Neural crest cell (in vitro differentiated cells): ENCODE measurements around the gene HIRA. TPM values are rescaled to one million over a fixed set of nuclear protein-coding genes. Genes with fewer than 3 reads are reported as not detected.

Source experiments
- DNase-seq: peaks from one replicate; pipeline ENCODE4 v3.0.0; 2021; ENCODE audit warnings: low read depth, mixed read lengths, low spot score
- H3K27ac Mint-ChIP-seq: one replicate; pipeline ENCODE4 v1.8.0; 2021; ENCODE audit warnings: mild to moderate bottlenecking, mixed read lengths; ENCODE audit not compliant: unreplicated experiment
- H3K27me3 Mint-ChIP-seq: 2 replicates; pipeline ENCODE4 v1.8.0; 2021; ENCODE audit warnings: low read depth, mild to moderate bottlenecking, mixed read lengths
- H3K36me3 Mint-ChIP-seq: 2 replicates; pipeline ENCODE4 v1.8.0; 2021; ENCODE audit warnings: low read depth, mild to moderate bottlenecking, mixed read lengths
- H3K4me1 Mint-ChIP-seq: 2 replicates; pipeline ENCODE4 v1.8.0; 2021; ENCODE audit warnings: mixed read lengths
- H3K4me3 Mint-ChIP-seq: one replicate; pipeline ENCODE4 v1.8.0; 2021; ENCODE audit warnings: mild to moderate bottlenecking, mixed read lengths
- H3K9me3 Mint-ChIP-seq: 2 replicates; pipeline ENCODE4 v1.8.0; 2021; ENCODE audit warnings: mixed read lengths
- total RNA-seq: library from RNA; stranded (reverse); gene quantifications from 2 replicates; pipeline ENCODE4 v1.2.1, GENCODE V29; 2021
- TF ChIP-seq, protein P1 (sequence below): fragments of 200-600 bp; sonication (generic); conservative IDR thresholded peaks from 2 replicates; pipeline ENCODE4 v1.5.0; 2021; ENCODE audit warnings: antibody characterized with exemption, mild to moderate bottlenecking

Gene HIRA
- total RNA-seq, 1 donor from 2014 or later = 57.1 TPM

DNA sequence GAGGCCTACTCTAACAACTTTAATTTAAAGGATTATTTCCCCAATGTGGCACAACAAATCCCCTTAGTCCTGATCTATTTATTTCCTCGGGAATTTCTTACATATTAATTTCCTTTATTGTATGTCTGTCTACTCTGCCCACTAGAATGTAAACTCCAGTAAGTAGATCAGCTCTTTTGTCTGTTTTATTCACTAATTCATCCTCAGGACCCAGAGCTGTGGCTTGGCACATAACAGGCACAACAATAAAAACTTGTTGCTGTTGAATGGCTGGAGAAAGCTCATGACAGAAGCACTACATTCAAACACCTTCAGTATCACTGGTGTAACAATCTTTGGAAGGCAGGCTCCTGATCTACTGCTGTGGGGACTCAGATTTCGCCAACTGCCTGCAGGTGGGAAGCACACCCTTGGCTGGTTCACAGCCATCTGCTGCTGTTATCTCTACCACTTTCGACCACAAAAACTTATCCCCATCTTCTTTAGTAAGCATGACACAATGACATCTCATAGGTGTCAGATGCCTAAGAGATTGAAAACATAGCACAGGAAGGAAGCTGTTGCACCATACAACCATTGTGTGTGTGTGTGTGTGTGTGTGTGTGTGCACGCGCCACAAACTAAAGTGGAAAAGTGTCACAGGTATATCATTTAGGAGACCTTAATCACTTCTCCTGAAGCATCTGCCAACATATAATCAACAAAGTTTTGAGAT, 11.9 kb downstream of the HIRA start:
- no peak for DNase-seq
- peaks cover 27% of the 10 kb centered on the region for H3K4me1 Mint-ChIP-seq
- TF ChIP-seq, protein P1, sequence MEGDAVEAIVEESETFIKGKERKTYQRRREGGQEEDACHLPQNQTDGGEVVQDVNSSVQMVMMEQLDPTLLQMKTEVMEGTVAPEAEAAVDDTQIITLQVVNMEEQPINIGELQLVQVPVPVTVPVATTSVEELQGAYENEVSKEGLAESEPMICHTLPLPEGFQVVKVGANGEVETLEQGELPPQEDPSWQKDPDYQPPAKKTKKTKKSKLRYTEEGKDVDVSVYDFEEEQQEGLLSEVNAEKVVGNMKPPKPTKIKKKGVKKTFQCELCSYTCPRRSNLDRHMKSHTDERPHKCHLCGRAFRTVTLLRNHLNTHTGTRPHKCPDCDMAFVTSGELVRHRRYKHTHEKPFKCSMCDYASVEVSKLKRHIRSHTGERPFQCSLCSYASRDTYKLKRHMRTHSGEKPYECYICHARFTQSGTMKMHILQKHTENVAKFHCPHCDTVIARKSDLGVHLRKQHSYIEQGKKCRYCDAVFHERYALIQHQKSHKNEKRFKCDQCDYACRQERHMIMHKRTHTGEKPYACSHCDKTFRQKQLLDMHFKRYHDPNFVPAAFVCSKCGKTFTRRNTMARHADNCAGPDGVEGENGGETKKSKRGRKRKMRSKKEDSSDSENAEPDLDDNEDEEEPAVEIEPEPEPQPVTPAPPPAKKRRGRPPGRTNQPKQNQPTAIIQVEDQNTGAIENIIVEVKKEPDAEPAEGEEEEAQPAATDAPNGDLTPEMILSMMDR = no peak
- no peak overlapping the region for H3K4me3 Mint-ChIP-seq
- H3K9me3 Mint-ChIP-seq = peaks cover 6% of the 10 kb centered on the region
- H3K27ac Mint-ChIP-seq = no peak overlapping the region
- peaks cover 14% of the 10 kb centered on the region for H3K36me3 Mint-ChIP-seq
- H3K27me3 Mint-ChIP-seq = no peaks in the 10 kb centered on the region

DNA sequence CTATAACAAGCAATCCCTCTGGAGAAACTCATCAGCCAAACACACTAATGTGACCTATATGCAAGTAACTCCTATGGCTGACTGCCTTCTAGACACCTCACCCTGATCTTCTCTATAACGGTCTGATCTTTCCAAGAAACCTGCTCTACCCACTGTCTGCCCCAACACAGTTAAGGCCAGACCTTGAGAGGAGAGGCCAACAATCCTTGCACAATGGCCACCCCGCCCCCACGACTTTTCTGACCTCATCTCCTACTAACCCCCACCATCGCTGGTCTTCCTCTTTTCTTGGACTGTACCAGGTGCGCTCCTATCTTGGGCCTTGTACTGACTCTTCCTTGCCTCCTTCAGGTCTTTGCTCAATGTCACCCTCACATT, 12.5 kb downstream of the HIRA start:
- Mint-ChIP-seq H3K27me3 (no peaks in the 10 kb centered on the region), H3K9me3 (peaks cover 6% of the 10 kb centered on the region), H3K4me3 (no peak overlapping the region), H3K4me1 (peaks cover 29% of the 10 kb centered on the region), H3K27ac (no peak overlapping the region), H3K36me3 (peaks cover 14% of the 10 kb centered on the region)
- TF ChIP-seq, protein P1 = no peak
- DNase-seq = no peak

DNA sequence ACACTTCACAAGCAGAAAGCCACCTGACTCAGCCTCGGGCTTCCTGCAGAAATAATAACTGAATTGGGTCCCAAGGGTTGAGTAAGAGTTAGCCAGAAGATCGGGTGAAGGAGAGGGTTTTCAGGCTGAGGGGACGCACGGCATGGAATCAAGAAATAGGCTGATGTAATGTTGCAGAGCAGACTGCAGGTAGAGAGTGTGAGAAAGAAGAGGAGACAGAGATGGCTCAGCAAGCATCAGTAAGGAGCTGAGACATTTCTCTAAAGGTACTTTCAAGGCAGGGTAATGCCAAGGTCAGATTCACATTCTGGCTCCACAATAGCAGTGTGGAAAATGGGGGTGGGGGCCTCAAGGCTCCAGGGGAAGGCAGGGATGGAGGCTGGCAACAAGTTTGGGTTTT, 18.6 kb downstream of the HIRA start:
- Mint-ChIP-seq H3K4me3 (no peak overlapping the region), H3K9me3 (peaks cover 6% of the 10 kb centered on the region), H3K36me3 (peaks cover 11% of the 10 kb centered on the region), H3K27me3 (no peaks in the 10 kb centered on the region), H3K4me1 (peaks cover 9% of the 10 kb centered on the region), H3K27ac (no peak overlapping the region)
- TF ChIP-seq, protein P1 = no peak
- DNase-seq = no peak

DNA sequence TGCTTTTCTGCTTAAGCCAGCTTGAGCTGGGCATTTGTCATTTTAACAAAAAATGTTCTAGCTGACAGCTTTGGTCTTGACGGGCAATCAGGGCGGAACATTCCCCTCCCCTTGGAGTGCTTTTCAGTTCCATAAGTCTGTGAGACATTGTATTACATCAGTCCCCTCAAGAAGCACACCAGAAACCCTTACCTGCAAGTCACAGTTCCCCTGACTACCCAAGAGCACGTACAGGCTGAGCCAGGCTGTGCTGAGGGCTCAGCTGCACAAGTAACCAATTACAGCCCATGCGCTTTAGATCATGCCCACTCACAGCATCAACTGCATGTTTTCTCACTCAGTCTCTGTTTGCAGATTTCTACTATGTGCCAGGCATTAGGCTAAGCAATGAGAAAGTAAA, 19.1 kb downstream of the HIRA start:
- TF ChIP-seq, protein P1 = no peak
- Mint-ChIP-seq H3K27ac (no peak overlapping the region), H3K27me3 (no peaks in the 10 kb centered on the region), H3K4me1 (peaks cover 9% of the 10 kb centered on the region), H3K4me3 (no peak overlapping the region), H3K9me3 (peaks cover 4% of the 10 kb centered on the region), H3K36me3 (peaks cover 9% of the 10 kb centered on the region)
- DNase-seq = no peak

DNA sequence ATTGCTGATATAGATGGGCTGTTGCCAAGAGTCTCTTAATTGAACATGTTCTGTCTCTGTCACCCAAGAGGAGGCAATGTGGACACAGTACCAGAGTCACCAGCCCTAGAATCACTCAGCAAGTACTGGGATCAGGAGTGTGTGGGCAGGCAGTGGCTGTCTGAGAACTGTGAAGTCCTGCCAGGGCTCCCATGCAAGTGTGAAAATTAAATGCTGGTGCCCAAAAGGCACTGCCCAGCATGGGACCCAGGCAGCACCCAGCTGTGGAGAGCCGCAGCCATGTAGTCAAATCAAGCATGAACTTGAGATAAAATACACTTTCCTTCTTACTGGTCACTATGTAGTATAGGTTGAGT, 19.9 kb downstream of the HIRA start:
- TF ChIP-seq, protein P1 = no peak

More for the DNA sequence above, 19.9 kb downstream of the HIRA start:
- H3K4me1 Mint-ChIP-seq = peaks cover 9% of the 10 kb centered on the region
- peaks cover 6% of the 10 kb centered on the region for H3K36me3 Mint-ChIP-seq
- peak overlapping the region; percentile 9 for H3K27ac Mint-ChIP-seq
- no peak for DNase-seq
- H3K9me3 Mint-ChIP-seq = peaks cover 4% of the 10 kb centered on the region
- no peak overlapping the region for H3K4me3 Mint-ChIP-seq
- H3K27me3 Mint-ChIP-seq = no peaks in the 10 kb centered on the region
